GM18951 (cell line): Measurements from ENCODE around the gene MRPL34.

Source experiments
- POLR2A ChIP-seq: IDR thresholded peaks from 4 replicates; pipeline ENCODE4 v1.6.1; 2011; ENCODE audit warnings: mild to moderate bottlenecking; ENCODE audit not compliant: insufficient read length, insufficient read depth; ENCODE audit errors: extremely low read depth
- in situ Hi-C: fragments of 300-500 bp; cut with MboI; formaldehyde crosslinking; loops from one replicate; pipeline ENCODE4 v1.12.0; 2022; ENCODE audit warnings: low sequenced_read_pairs, mixed read lengths, inconsistent platforms; ENCODE audit not compliant: unreplicated experiment

Gene MRPL34

DNA sequence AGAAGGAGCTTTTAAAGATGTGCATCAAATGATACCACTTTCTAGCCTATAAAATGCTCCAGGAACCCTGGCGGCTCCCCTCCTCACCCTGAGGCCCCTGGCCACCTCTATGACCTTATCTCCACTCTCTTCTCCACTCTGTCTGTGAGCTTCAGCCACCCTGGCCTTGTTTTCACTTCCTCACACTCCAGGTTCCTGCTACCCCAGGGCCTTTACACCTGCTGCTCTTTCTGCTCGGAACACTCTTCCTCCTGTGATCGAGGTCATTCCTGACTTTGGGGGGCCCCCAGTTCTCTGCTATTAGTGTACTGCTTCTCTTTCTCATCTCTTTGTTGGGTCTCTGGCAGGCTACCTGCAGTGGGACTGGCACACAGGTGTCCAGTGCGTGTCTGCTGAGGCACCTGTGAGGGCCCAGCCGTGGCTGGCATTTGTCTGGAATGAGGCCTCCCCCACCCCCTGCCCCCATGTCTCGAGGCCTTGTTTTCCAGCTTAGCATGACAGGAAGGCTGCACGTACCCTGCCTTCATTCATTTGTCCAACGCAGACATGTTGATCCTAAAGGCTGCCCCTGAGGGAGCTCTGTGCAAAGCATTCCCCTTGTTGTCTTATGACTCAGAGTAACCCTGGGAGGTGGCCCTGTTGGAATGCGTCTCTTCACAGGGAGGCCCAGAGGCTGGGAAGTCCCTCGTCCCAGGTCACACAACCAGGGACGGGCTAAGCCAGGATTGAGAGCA, 6.0 kb downstream of the MRPL34 start:
- TF ChIP-seq POLR2A: no peak
- in situ Hi-C loops: no loop called here

DNA sequence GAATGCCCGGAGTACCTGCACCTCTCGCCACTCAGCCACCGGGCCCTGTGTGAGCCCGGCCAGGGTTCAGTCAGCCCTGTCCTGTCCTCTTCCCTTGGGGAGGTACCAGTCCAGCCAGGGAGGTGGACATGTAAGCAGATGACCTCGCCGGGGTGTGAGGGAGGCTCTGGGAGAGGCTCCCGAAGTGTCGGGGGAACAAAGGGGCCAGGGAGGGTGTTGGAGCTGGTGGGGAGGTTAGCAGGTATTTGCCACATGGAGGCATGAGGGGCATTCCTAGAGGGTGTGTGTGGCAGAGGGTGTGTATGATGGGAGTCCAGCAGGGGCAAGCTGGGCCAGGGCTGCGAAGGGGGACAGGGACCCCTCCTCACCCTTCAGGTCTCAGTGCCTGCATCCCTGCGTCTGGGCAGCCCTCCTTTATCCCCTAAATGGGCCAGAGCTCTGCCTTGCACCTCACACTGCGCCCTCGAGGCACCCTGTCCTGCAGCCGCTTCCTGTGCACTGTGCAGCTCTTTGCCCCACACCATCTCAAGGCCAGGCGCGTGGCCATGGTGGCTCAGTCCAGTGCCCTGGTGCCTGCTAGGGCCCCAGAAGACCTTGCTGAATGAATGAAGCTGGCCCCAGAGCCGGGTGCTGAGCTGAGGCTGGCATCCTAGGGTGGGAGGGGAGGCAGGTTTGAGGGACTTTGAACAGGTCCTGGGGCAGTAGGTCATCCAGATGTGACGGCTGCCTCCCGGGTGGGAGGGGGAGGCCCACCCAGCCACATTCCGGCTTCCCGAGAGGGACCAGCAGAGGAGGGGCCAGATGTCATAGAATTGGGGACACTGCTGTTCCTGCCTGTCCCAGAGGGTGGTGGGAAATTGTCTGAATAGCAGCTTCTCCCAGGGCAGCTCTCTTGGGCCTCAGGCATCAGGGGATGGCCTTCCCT, 6.8 kb downstream of the MRPL34 start:
- no peak for TF ChIP-seq POLR2A
- in situ Hi-C loops: no loop called here

DNA sequence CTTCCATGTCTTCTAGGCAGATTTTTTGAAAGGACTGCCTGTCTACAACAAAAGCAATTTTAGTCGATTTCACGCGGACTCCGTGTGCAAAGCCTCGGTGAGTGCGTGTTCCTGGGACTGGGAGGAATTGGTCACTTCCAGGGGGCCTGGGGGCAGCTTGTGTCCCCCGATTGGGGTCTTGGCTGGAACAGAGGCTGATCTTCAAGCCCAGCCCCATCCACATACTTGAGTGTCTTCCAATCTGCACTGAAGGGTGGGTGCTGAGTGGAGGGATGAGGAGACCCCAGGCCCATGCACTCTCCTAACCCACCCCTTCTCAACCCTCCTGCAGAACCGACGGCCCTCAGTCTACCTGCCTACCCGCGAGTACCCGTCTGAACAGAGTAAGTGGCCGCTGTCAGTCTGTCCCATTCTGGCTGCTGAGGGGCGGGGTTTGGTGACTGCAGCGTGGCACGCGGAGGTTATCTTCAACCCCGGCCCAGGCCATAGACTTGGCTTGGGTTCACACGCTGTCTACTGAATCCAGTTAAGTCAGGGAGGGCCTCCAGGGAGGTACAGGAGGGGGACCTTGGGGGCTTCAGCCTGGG, 8.4 kb downstream of the MRPL34 start:
- in situ Hi-C loops: no loop called here
- no peak for TF ChIP-seq POLR2A

DNA sequence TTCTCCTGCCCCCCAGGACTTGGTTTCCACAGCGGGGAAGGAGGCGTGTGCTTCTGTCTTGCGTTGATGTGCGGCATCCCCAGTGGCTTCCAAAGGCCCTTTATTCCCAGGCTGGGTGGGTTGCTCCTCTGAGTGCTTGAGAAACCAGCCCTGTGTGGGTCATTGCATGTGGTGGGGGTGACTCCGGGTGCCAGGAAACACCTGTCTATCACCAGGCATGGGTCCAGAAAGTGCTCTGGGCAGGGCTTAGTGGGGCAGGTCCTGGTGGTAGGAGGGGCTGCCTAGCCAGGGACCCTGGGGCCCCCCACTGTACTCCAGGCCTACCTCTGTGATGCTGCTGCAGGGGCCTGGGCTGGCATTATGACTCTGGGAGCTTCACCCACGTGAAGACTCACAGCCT, 13.3 kb downstream of the MRPL34 start:
- TF ChIP-seq POLR2A: no peak
- in situ Hi-C loops: no loop called here

DNA sequence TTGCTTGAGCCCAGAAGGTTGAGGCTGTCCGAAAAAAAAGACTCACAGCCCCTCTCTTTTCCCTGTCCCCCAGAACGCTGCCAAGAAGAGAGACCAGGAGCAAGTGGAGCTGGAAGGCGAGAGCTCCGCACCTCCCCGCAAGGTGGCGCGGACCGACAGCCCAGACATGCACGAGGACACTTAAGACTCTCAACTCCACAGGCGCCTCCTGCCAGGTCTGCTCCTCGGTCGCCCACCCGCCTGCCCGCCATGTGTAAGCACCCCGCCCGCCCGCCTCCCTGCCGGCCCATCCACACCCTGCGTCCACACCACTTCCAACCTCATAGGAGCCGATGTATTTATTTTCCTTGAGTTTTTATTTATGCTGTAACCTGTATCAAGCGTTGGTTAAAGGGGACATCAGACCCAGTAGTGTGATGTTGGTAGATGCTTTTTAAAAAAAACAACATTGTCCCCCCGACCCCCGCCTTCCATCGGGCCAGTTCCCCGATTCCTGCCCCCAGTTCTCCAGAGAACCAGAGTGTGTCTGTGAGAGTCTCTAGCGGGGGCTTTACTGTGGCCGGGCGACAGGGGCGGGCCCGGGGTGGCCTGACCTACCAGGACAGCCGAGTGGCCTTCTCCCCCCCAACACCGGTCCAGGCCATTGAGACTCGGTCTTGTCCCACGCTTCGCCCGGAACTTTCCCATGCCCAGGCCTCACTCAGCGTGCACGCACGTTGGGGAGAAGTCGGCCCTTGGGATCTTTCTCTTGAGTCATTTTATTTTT, 14.0 kb downstream of the MRPL34 start:
- in situ Hi-C loops: no loop called here
- no peak for TF ChIP-seq POLR2A

DNA sequence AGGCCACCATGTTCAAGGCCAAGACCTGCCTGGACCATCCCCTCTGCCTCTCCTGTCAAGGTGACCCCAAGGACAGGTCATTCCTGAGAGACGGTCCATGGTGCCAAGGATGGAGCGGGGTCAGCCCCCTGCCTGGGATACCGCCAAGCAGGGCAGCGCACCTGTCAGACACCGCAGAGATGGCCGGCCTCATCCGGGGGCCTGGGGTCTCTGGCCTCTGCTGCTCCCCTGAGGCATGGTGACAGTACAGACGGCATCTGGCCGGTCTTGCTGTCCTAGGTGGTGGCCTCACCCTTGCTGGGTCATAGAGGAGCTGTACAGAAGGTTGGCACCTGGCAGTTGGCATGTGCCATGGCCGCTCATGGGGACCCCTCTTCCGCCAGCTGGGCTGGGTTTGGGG, 14.8 kb downstream of the MRPL34 start:
- in situ Hi-C loops: no loop called here
- TF ChIP-seq POLR2A: no peak

DNA sequence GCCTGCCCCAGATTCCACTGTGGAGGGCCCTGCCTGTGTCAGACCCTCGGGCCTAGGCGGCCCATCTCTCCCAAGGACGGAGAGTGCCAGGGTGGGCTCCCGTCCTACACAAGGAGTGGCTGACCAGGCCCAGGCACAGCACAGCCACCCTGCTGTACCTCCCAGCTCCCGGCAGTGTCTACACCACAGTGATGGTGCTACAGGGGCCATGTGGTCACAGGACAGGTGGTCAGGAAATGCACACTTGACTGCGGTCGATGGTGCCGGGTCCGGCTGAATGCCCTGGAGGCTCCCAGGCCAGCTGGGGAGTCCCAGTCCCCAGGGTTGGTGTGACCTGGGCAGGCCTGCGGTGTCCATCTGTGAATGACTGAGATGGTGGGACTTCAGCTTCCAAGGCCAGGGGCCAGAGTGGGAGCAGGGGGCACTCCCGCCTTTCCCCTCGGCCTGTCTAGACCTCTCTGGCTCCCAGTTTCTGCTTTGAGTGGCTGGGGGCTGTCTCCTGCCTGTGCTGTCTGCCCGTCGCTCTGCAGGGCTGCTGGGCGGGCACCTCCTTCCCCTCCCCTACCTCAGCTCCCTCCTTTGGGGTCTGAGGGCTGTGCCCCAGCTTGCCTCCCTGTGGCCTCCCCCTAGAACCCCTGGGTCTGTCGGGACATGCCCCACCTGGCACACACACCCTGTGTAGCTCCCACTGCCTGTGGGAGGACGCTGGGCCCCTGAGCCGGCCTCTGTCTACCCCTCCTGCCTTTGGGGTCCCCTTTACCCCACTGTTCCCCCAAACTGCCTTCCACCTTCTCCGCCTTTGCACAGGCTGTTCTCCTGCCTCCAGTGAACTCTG, 16.2 kb downstream of the MRPL34 start:
- in situ Hi-C loops: no loop called here
- TF ChIP-seq POLR2A: no peak

DNA sequence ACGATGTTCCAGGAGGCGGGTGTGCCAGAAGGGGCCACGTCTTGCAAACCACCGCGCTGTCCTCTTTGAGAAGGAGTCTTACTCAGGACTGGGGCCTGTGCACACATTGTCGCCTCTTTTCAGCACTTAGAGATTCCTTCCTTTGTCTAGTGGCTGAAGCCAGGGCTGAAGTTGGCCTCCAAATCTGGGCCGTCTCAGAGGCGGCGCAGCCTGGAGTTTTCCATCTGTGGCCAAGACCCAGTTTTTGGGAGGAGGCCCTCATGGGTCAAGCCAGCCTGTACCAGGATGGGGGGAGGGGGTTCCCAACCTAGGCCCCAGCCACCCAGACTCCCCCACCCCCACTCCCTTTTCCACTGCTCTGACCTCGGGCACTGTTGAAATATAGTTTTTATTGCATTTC, 17.2 kb downstream of the MRPL34 start:
- TF ChIP-seq POLR2A: no peak
- in situ Hi-C loops: no loop called here

DNA sequence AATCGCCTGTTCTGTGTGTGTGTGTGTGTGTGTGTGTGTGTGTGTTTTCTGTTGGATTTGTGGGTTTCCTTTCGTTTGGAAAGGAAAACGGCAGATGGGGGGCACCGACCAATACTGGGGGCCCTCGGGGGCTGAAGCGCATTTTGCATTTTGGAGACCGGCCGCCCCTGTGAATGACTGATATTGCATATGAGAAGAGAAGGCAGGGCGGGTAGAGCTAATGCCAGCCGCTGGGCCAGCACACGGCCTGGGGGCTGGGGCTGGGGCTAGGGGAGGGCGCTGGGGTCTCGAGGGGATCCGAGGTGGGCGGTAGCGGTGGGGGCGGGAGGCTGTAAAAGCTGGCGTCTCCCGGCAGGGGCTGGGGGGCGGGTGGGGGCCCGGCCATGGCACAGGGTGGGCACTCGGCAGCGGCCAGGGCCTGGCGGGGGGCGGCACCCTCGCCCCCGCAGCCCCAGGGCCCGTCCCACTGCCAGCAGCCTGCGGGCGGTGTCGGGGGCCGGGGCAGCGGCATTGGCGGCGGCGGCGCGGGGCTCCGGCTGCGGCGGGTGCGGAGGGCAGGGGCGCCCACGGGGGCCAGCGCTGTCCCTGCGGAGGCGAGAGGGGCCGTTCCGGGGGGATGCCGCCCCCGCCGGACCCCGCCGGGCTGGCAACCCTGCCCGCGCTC, 17.8 kb downstream of the MRPL34 start:
- in situ Hi-C loops: no loop called here
- peak; percentile 15 for TF ChIP-seq POLR2A

DNA sequence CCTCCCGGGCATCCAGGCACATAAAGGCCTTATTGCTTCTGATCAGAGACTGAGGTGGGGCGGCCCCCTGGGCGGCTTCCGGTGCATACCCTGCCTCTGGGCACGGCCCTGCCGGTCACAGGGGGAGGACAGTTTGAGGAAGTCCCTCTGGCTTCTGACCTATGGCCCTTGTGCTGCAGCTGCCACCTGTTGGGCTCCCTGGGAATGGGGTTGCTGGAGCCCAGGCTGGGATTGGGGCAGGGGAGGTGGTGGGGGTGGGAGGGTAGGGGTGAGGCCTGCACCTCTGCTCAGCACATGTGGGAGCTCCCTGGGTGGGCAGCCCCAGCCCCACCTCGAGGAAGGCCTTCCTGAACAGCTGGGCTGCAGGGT, 18.3 kb downstream of the MRPL34 start:
- in situ Hi-C loops: no loop called here
- TF ChIP-seq POLR2A: no peak

DNA sequence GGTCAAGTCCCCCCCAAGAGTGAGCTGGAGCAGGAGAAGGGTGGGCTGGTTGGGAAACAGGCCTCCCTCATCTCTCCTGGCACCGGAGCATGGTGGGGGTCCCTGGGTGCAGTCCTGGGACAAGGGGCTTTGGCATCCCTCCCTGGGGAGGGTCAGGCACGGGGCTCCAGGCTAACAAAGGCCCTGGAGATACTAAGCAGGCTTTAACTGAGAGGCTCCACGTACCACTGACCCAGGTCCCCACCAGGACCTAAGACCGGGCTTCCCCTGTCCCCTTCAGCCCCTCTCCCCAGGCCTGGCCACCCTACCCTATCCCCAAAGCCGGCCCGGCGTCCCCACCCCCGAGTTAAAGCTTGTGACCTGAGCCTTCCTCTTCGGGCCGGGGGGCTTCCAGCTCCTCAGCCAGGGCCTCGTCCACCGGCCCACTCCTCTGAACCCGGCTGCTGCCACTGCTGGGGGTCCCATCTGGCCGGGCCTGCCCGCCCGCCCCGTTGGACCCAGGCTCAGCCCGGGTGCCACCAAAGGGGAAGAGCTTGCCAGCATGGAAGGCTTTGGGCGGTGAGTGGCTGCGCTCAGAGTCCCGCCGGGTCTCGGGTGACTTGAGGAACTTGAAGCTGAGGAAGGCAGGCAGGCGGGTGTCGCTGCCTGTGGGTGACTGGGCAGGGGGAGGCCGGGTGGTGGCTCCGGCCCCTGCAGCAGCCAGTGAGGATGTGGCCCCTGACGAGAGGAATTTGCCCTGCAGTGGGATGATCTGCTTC, 18.9 kb downstream of the MRPL34 start:
- in situ Hi-C loops: no loop called here
- no peak for TF ChIP-seq POLR2A

DNA sequence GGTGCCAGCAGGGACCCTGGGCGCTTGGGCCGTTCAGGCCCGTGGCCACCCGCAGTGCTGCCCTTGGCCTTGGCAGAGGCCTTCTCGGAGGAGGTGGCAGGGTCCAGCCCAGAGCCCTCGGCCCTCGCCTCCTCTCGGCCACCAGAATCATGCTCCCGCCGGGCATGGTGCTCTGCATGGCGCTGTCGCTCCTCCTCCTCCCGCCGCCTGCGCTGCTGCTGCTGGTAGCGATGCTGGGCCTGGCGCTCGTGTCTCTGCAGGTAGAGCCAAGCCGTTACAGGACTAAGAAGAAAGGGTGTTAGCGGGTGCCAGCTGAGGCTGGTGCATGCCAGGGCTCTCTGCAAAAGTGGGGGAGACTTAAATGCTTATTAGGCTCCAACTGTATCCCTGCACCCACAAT, 19.5 kb downstream of the MRPL34 start:
- in situ Hi-C loops: no loop called here
- no peak for TF ChIP-seq POLR2A
